Measurements from ENCODE around the gene F2.

DNA sequence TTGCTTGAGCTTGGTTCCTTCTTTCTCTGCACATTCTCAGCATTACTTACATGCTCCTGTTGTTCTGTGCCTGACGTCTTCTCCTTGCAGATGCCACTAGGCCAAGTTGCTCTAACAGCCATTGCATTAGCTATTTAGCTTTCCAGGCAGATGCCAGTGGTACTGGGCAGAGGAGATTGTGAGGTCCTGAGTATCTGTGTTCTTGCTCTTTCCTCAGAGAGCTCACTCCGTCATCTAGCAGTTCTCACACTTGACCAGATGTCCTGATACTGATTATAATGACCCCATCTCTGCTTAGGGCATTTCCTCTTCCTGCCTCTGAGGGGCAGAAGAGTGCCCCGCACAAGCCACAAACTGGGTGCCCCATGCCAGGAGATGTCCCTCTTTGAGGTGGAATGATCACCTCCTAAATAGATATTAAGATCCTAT is 49.3 kb upstream of the F2 start:
- TF ChIP-seq CTCF (IDR thresholded peaks at IDR 0.05) (peak; percentile 31 to 59 (median 44)), POLR2A (IDR thresholded peaks at IDR 0.05) (no peak)
